Measurements from ENCODE around the gene EPHA4.

The EPHA4 gene

DNA sequence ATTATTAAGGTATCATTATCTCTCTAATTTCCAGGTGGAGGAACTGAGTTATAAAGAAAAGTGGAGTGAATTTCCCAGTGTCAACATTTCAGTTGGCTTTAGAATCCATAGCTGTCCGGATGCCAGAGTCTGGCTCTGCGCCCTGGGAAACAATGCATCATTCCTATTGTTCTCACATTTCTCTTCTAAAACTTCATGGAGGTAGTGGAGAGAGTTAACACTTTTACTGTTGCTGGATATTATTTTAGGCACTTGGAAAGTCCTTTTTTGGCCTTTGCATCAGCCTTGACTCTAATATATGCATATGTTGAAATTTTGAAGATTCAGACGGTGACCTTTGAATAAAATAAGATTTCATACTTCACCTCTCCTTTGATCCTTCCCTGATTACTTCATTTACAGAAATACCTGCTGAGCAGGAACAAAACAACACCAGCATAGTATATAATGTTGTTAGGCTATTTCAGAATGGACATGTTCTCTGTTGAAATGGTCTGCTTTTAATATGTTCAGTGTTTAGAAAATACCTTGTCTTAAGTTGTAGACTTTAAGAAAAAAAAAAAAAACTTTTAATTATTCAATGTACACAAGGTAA is 148.8 kb downstream of the EPHA4 start:
- DNase-seq (ENCODE audit: low read depth, low spot score), result peak; percentile 49
- H3K4me3 ChIP-seq (ENCODE audit: low read depth, low read length), result no peak overlapping the region
- in situ Hi-C loops (cut with HindIII; ENCODE audit: low sequenced_read_pairs), result no loop called here
- TF ChIP-seq, protein P1, sequence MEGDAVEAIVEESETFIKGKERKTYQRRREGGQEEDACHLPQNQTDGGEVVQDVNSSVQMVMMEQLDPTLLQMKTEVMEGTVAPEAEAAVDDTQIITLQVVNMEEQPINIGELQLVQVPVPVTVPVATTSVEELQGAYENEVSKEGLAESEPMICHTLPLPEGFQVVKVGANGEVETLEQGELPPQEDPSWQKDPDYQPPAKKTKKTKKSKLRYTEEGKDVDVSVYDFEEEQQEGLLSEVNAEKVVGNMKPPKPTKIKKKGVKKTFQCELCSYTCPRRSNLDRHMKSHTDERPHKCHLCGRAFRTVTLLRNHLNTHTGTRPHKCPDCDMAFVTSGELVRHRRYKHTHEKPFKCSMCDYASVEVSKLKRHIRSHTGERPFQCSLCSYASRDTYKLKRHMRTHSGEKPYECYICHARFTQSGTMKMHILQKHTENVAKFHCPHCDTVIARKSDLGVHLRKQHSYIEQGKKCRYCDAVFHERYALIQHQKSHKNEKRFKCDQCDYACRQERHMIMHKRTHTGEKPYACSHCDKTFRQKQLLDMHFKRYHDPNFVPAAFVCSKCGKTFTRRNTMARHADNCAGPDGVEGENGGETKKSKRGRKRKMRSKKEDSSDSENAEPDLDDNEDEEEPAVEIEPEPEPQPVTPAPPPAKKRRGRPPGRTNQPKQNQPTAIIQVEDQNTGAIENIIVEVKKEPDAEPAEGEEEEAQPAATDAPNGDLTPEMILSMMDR (IDR thresholded peaks at IDR 0.05; ENCODE audit: low read depth, low read length), result no peak

DNA sequence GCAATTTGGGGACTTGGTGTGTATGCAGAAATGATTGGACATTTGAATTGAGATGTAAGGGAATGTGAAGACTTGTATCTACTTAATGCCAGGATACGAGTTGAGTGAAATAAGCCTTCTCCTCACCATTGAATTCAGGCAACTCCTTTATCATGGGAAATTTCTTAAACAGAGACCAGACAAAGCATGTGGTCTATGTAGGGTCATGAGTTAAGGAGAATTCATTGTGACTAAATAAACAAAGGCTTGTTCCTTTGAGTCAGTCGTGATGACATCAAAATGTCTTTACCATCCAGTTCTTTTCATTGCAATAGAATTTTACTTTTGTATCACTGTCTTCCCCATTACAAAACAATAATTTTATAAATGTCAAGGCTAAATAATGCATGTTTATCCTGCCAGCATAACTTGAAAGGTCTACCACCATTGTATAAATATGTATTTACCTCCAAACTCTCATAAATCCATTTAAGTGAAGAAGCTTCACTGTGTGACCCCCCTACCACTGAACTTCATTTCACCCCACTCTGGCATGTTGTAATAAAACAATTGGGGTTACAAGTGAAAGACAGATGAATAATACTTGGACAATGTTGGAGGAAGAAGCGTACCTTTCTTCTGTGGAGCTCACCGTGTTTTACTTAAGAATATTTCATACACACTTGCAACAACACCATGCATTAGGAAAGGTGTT is 149.4 kb downstream of the EPHA4 start:
- no peak overlapping the region for H3K4me3 ChIP-seq (ENCODE audit: low read depth, low read length)
- in situ Hi-C loops (cut with HindIII; ENCODE audit: low sequenced_read_pairs), result no loop called here
- peak; percentile 32 for DNase-seq (ENCODE audit: low read depth, low spot score)
- TF ChIP-seq, protein P1 (IDR thresholded peaks at IDR 0.05; ENCODE audit: low read depth, low read length), result no peak

DNA sequence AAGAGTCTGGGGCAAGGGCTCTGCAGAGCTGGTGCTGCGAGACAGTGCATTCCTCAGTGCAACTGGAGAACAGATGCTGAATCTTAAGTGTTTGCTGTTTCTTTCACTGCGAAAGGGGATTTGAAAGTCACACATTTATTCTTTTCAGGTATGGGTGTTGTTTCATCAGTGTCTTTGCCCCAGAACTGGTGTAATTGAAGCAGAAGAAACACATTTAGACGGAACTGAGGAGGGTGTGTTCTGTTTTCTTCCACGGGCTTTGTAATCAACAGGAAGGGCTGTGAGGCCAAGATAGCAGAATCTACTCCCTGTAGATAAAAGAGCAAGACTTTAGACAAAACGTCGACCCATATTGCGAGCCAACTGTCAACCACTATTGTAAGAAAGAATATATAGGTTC is 151.9 kb downstream of the EPHA4 start:
- in situ Hi-C loops (cut with HindIII; ENCODE audit: low sequenced_read_pairs), result no loop called here
- no peak for DNase-seq (ENCODE audit: low read depth, low spot score)
- H3K4me3 ChIP-seq (ENCODE audit: low read depth, low read length), result no peak overlapping the region
- TF ChIP-seq, protein P1 (IDR thresholded peaks at IDR 0.05; ENCODE audit: low read depth, low read length), result no peak

DNA sequence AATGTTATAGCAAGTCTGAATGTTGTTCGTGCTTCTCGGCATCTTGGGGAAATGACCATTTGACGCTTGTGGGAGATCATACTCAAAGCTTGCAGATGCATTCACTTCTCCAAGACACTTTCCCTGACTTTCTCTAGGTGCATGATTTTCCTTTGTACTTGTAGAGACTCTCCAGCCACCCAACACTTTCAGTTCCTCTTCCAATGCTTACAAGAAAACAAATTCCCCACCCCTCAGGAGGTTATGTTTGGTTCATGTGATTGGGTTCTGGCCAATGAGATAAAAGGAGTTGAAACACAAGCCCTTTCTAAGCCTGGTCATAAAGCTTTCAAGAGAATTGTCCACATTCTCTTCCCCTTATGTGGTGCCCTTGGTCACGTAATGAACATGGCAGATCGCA is 156.3 kb downstream of the EPHA4 start:
- TF ChIP-seq, protein P1 (IDR thresholded peaks at IDR 0.05; ENCODE audit: low read depth, low read length), result no peak
- DNase-seq (ENCODE audit: low read depth, low spot score), result peak; percentile 5
- in situ Hi-C loops (cut with HindIII; ENCODE audit: low sequenced_read_pairs), result no loop called here
- H3K4me3 ChIP-seq (ENCODE audit: low read depth, low read length), result no peak overlapping the region

DNA sequence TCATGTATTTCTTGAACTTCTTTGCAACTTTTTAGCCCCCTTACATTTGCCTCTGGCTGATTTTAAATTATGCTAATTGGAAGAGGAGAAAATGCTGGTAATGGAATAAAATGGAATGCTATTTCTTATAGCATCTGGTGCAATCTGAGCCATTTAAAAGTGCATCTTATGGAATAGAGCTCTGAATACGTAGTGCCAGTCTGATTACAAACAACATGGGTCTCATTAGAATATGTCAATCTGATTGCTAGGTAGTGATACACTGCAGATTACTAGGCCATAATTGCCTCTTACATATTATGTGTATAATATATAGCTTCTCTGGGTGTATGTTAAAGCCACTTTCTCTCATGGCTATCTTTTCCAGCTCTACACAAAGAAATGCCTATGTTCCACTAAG is 159.1 kb downstream of the EPHA4 start:
- in situ Hi-C loops (cut with HindIII; ENCODE audit: low sequenced_read_pairs), result no loop called here
- DNase-seq (ENCODE audit: low read depth, low spot score), result no peak
- H3K4me3 ChIP-seq (ENCODE audit: low read depth, low read length), result no peak overlapping the region
- TF ChIP-seq, protein P1 (IDR thresholded peaks at IDR 0.05; ENCODE audit: low read depth, low read length), result no peak

DNA sequence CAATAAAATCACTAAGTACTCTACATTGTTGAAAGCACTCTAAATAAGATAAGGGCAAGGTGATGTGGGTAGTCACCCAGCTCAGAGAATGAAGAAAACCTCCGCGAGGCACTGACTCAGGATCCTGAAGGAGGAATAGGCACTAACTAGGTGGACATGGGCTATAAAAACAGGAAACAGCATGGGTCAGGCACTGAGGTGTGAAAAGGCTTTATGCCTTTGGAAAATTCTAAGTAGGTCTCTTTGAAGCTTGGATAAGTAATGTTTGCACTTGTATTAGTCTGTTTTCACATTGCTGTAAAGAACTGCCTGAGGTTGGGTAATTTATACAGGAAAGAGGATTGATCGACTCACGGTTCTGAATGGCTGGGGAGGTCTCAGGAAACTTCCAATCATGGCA is 161.6 kb downstream of the EPHA4 start:
- in situ Hi-C loops (cut with HindIII; ENCODE audit: low sequenced_read_pairs), result no loop called here
- DNase-seq (ENCODE audit: low read depth, low spot score), result no peak
- TF ChIP-seq, protein P1 (IDR thresholded peaks at IDR 0.05; ENCODE audit: low read depth, low read length), result no peak
- H3K4me3 ChIP-seq (ENCODE audit: low read depth, low read length), result no peak overlapping the region

Data from astrocyte of the spinal cord (primary cell).